ENCODE data around the gene HP1BP3.
A peak's percentile ranks its signal among the peaks of the same experiment; 100 is the strongest.
"Not testable (repeated sequence)": the region's sequence is repeated elsewhere in the genome, so short reads cannot be mapped to it uniquely, and the experiment has no call there.

The HP1BP3 gene, protein sequence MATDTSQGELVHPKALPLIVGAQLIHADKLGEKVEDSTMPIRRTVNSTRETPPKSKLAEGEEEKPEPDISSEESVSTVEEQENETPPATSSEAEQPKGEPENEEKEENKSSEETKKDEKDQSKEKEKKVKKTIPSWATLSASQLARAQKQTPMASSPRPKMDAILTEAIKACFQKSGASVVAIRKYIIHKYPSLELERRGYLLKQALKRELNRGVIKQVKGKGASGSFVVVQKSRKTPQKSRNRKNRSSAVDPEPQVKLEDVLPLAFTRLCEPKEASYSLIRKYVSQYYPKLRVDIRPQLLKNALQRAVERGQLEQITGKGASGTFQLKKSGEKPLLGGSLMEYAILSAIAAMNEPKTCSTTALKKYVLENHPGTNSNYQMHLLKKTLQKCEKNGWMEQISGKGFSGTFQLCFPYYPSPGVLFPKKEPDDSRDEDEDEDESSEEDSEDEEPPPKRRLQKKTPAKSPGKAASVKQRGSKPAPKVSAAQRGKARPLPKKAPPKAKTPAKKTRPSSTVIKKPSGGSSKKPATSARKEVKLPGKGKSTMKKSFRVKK

DNA sequence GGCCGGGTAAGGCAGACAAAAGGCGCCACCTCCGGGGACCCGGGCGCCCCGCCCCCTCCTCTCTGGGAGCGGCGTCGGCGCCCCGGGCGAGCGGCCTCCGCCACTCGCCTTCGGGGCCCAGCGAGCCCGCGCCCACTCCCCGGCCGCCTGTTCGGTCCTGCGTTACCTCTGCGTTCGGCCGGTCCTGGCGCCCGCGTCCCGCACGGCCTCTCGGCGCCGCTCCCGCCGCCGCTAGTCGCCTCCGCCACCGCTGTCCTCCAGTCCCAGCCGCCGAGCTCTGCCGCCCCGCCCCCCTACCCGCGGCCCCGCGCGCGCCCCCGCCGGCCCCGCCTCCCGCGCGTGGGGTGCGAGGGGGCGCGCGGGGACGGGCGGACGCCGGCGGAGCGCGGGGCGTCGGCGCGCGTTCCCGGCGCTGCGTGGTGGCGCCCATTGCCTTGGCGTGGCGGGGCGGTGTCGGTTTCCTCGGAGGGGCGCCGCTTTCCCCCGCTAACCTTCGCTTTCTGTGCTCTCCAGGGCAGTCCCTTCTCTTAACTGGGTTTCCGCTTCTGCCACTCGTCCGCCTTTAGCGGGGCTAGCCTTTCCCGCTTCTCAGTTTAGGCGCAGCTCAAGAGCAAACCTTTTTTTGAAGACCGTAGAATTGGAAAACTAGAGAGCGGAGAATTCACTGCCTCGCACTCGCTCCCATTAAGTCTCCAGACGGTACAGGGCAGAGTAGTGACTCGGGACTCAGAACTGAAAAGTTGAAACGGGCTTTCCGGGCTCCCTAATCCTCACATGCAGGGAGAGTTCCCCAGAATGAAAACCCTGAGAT, at the start of gene HP1BP3:
Gene HP1BP3 (minus strand): TSS at position 279 of the 811 bp plus-strand sequence. CDS start 6,867 bp downstream, outside the sequence.
- DNase-seq (ENCODE audit: low read depth in 2 of 2), result peak; percentile 69 to 72

DNA sequence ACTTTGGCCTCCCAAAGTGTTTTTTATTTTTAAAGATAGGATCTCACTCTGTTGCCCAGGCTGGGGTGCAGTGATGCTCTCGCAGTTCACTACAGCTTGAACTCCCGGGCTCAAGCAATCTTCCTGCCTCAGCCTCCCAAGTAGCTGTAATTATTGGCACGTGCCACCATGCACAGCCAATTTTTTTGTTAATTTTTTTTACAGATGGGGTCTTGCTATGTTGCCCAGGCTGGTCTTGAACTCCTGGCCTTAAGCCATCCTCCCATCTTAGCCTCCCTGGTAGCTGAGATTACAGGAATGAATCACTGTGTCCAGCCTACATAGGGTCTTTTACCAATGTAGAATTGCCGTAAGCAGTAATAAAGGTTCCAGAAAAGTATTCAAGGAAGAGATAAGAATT, 49.1 kb upstream of the HP1BP3 start:
- no peak for DNase-seq (ENCODE audit: low read depth in 2 of 2)

DNA sequence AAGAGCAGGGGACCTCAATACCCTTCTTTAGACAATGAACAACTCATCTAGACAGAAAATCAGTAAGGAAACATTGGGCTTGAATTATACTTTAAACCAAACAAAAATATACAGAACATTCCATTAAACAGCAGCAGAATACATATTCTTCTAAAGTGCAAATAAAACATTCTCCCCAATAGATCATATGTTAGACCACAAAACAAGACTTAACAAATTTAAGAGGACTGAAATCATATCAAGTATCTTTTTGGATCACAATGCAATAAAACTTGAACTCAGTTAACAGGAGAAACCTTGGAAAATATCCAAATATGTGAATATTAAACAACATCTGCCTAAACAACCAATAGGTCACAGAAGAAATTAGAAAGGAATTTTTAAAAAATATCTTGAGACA, 47.7 kb upstream of the HP1BP3 start:
- no peak for DNase-seq (ENCODE audit: low read depth in 2 of 2)

DNA sequence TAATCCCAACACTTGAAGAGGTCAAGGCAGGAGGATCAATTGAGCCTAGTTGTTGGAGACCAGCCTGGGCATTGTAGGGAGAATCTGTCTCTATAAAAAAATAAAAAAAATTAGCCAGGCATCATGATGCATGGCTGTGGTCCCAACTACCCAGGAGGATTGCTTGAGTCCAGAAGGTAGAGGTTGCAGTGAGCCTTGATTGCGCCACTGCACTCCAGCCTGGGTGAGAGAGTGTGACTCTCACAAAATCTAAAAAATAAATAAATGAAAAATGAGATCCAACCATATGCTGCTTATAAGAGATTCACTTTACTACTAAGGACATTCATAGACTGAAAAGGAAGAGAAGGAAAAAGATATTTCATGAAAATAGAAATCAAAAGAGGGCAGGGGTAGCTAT, 47.1 kb upstream of the HP1BP3 start:
- DNase-seq (ENCODE audit: low read depth in 2 of 2), result no peak

DNA sequence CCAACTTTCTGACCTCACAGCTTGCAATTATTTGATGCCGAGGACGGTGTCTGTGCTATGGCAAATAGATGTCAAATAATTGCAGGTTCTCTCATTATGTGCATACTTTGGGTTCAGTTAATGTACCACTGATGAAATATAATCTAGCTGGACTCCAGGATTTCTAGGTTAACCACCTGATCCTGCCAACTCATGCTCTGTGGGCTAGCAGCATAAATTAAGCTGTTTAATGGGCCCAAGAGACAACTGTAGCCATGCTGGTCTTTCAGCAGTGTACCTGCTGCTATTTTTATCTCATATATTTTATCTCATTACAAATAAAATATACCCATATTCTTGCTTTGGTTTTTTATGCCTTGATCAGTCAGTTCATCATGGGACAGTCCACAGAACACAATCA, 43.3 kb upstream of the HP1BP3 start:
- DNase-seq (ENCODE audit: low read depth in 2 of 2), result no peak

DNA sequence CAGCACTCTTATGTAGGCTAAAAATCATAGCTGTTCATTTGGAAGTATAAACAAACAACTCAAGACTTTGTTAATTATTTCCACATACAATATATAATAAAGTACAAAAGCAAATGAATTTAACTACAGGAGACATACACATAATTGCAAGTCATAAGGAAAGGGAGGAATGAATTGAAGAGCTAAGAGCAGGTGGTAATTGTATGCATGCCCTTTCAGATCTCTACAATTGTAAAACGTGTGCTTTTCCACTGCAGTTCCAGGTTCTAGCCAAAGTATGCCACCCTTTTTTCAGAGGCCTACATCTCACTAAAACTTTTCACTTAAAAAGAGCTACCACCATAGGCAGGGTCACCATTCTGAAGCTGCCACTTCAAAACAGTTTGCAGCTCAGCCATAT, 42.8 kb upstream of the HP1BP3 start:
- DNase-seq (ENCODE audit: low read depth in 2 of 2), result no peak

DNA sequence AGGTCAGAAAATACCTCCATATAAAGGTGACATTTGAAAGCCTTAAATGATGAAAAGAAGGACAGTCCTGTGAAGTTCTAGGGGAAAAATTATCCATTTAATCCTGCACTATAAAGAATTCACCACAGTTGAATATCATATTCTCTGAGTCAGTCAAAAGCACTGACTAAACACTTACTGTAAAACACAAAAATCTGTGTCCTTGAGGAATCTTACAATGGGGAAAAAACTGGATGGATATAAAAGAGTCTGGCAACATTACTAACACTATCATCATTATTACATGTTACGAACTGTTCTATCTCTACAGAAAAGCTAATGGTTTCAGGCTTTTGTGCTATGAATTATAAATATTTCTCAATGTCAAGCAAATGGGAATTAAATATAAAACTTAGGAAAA, 42.4 kb upstream of the HP1BP3 start:
- no peak for DNase-seq (ENCODE audit: low read depth in 2 of 2)

DNA sequence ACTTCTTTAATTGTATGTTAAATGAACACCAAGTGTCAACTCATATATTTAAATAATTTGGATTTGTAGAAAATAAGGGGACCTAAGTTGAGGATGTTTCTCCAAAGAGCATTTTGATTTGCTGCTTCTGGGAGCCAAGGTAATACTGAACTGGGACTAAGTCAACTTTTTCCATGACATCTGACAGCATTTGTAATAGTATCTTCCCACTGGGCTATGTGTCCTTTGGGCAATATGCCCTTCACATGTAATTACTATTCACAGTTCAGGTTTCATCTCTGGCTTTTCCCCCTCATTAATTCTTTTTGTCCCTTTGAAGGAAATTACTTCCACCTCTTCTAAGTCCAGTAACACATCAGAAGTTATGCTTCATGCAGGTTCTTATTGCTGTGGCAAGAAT, 36.7 kb upstream of the HP1BP3 start:
- no peak for DNase-seq (ENCODE audit: low read depth in 2 of 2)

DNA sequence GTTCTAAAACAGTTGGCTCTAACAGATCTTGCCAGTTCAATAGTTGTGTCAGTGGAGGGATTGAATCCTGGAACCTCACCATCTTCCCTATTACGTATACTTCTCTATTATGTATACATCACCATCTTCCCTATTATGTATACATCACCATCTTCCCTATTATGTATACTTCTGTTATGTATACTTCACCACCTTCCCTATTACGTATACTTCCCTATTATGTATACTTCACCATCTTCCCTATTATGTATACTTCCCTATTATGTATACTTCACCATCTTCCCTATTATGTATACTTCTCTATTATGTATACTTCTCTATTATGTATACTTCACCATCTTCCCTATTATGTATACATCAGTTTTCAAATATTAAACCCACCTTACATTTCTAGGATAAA, 34.4 kb upstream of the HP1BP3 start:
- no peak for DNase-seq (ENCODE audit: low read depth in 2 of 2)

DNA sequence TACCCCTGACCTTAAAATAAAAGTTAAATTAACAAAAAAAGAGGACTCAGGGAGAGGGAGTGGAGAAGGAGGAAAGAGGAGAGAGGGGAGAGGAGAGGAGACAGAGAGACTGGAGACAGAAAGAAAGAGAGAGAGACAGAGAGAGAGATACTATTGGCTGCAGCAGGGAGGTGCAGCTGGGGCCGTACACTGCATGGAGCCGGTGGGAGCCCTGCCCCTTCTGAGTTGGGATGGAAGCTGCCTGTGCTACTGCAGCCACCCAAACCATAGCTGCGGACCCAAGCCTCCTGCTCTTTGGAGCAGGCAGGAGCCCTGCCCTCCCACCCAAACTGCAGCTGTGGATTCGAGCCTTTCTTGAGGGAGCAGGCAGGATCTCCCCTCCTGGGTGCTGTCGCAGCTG, 32.7 kb upstream of the HP1BP3 start:
- DNase-seq (ENCODE audit: low read depth in 2 of 2), result no peak

DNA sequence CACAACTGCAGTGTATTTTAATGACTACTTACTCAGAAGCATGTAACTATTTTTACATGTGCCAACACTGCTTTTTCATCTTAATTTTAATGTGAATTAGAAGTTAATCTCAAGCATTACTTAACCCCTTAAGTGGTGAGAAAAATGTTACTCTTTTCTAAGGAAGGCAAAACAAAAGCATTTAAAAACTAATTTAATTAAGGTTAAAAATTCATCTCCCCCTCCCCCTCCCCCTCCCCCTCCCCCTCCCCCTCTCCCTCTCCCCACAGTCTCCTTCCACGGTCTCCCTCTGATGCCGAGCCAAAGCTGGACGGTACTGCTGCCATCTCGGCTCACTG, 27.4 kb upstream of the HP1BP3 start:
- no peak for DNase-seq (ENCODE audit: low read depth in 2 of 2)

DNA sequence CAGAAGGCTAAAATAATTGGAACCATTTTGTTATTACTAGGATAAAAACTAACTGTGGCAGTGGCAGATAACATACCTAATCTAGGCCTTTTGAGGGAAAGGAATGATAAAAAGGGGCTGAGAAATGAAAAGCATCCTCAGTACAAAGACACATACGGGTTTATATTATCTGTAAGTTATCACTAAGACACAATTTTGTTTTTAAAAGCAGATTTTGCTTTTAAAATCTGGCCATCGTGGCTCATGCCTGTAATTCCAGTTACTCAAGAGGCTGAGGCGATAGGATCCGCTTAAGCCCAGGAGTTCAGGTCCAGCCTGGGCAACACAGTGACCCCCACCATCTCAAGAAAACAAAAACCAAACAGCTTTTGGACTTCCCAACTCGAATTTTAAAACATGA, 24.8 kb upstream of the HP1BP3 start:
- no peak for DNase-seq (ENCODE audit: low read depth in 2 of 2)

DNA sequence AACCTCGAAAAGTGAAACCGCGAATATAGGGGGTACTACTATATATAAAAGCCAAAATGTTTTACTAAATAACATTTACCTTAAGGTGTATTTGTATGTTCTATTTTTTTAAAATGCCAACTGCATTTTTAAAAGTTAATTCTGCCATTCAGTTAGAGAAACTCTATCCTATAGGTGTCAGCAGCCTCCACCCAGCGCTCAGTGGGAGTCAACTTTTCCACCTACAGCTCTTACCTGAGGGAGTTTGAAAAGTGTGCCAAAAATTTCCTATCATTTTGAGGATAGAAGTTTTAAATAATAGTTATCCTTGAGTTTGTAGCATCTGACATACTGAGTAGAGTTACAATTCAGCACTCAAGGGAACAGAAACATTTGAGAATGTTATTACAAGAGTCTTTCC, 6.1 kb upstream of the HP1BP3 start:
- DNase-seq (ENCODE audit: low read depth in 2 of 2), result no peak

DNA sequence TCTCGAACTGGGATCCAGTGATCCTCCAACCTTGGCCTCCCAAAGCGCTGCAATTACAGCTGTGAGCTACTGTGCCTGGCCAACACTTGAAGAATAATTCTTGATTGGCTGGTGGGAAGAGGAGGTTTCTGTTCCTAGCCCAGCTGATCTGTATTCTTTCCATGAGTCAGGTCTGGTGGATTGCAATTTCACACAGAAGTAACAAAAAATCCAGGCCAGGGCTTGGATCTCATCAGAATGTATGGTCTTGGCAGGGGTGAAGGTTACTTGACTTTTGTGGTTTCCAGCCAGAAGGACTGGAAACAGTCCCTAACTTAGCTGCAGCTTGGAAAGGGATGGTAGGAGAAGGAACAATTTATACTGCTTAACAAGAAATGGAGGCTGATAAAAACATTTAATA, 5.1 kb upstream of the HP1BP3 start:
- DNase-seq (ENCODE audit: low read depth in 2 of 2), result no peak

DNA sequence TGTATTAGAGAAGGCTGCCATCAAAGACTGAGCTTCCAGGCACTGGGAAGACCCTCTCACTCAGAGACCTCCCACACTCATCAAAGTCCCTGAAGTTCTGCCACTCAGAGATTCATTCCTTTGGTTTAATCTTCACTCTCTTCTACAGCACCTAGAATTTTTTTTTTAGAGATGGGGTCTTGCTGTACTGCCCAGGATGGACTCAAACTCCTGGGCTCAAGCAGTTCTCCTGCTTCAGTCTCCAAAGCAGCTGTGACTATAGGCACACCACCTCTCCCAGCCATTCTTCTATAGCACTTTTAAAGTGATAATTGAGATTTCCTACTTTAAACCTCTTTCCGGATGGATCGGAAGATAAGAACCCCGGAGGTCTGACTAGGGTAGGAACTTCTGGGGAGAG, 3.7 kb upstream of the HP1BP3 start:
- no peak for DNase-seq (ENCODE audit: low read depth in 2 of 2)

DNA sequence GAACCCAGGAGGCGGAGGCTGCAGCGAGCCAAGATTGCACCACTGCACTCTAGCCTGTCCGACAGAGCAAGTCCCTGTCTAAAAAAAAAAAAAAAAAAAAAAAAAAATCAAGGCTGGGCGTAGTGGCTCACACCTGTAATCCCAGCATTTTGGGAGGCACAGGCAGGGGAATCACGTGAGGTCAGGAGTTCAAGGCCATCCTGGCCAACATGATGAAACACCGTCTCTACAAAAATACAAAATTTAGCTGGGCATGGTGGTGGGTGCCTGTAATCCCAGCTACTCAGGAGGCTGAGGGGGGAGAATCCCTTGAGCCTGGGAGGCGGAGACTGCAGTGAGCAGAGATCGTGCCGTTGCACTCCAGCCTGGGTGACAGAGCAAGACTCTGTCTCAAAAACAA, 2.5 kb upstream of the HP1BP3 start:
- DNase-seq (ENCODE audit: low read depth in 2 of 2), result not testable (repeated sequence)

DNA sequence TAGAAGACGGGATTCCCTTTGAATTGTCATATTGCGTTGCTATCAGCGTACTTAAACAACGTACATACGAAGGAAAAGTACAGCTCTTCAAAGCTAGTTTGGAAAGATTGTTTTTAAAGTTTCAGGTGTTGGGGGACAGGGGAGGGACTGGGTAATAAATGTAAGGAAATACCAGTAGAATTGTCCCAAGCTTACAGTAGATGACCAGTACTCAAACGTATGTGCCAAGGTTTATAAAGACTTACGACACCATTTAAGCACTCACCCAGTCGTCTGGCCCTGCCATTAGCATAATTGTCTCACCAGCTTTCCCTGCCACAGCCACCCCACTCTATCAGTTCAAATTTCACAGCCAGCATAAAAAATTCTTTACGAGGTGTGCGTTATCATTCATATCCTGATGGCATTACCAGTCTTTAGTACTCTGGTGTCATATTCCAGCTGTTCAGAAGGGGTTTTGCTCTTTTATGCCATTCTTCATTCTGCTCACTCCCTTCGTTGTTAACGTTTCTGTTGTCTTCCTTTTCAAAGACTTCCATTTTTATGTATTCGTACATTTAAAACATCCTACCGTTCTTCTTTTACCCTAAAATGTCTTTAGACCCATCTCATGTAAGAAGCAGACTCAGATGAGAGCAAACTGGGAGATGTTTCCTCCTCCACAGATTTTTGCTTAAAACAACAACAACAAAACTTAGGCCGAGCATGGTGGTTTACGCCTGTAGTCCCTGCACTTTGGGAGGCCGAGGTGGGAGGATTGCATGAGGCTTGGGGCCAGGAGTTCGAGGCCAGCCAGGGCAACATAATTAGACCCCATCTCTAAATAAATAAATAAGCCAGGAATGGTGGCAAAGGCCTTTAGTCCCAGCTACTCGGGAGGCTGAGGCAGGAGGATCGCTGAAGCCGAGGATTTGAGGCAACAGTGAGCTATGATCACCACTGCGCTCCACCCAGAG, 1.0 kb upstream of the HP1BP3 start:
- DNase-seq (ENCODE audit: low read depth in 2 of 2), result no peak

DNA sequence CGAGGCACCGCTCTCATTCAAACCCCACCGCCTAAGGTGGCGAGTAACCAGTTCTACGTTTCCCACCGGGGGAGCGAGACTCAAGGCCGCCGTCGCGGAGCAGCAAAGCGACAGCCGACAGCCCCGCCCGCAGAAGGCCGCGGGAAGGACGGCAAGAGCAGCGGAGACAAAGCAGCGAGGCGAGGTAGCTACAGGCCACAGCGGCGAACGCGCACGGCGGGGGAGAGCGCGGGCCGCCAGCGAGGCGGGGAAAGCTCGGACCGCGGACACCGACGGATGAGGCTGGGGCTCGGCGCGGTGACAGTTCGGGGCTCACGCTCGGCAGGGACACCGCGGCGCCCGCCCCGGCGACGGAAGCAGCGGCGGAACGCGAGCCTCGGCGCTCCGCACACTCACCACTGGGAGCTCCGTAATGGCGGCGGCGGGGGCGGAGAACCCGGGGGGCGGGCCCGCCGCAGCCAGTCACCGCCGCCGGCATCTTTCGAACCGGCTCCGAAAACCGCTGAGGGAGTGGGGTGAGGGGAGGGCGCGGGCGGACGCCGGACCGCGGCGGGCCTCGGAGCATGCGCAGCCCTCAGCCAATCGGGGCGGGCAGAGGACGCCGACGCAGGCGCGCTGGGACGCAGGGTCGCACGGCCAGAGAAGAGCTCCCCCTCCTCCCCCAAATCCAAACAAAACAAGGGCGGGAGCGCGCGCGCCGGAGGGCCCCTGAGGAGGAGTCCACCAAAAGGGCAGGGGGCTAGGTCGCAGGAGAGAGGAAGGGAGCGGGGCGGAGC, 666 bp downstream of the HP1BP3 start:
- DNase-seq (ENCODE audit: low read depth in 2 of 2), result peak; percentile 95 to 96

DNA sequence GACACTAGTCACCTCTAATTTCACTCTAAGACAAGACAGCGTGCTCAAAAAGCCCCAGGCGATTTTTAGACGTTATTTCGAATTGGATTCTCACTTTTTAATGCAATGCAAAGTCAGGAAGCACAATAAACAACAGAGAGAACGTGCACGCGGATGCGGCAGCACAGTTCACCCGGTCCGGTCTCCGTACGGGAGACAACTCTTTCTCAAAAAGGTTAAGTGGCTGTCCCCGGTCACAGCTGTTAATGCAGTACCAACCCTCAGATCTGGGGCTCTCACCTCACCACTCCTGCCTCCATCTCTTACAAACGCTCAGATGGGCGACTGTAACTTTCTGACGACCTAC, 1.2 kb downstream of the HP1BP3 start:
- DNase-seq (ENCODE audit: low read depth in 2 of 2), result peak in 1 of 2 donors; percentile 4

DNA sequence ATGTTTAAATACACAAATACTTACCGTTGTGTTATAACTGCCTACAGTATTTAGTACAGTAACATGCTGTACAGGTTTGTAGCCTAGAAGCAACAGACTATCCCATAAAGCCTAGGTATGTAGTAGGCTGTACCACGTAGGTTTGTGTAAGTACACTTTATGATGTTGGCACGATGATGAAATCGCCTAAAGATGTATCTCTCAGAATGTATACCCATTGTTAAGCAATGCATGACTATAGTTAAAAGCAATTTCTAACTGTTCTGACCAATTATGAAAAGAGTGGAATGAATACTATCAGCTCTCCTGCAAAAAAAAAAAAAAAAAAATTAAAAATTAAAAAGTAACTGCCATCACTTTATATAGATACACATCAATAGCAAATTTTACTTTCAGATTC, 11.4 kb downstream of the HP1BP3 start:
- DNase-seq (ENCODE audit: low read depth in 2 of 2), result no peak

DNA sequence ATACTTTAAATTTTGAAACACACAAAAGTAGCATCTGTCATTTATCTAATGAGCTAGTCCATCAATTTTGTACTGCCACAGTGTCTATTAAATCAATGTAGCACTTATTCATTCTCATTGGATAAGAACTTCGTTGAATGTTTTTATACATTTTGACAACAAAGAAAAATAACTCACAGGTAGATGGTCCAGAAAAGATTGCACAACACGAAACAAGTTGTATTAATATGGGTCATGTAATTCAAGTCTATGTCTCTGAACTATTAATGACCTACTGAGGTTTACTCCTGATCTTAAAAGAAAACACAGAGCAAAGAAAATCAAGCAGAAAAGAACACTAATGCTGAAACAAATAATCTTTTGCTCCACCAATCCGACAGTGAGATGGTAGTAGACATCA, 15.3 kb downstream of the HP1BP3 start:
- DNase-seq (ENCODE audit: low read depth in 2 of 2), result no peak

Measured in stimulated activated CD8-positive, alpha-beta memory T cell treated with anti-CD3 and anti-CD28 coated beads, Interleukin-2, amount 100 ng/mL, for 48 hours (primary cell).